Psoas muscle (tissue), 8 donors: ENCODE measurements around the gene KIF20B. TPM values are rescaled to one million over a fixed set of nuclear protein-coding genes. Genes with fewer than 3 reads are reported as not detected.

Source experiments
- ATAC-seq, 4 donors: fragments of 200-7000 bp; cut with Tn5 transposase; one replicate each; pipeline ENCODE4 v1.9.1; 2020; ENCODE audit warnings: moderate library complexity in 3 of 4, mild to moderate bottlenecking in 2 of 4
- DNase-seq, 2 donors: peaks; one replicate each; pipeline ENCODE4 v3.0.0-alpha.2; 2020
- H3K27ac ChIP-seq: fragments of 200-600 bp; one replicate; pipeline ENCODE4 v1.8.0; 2022
- H3K27me3 ChIP-seq, 3 donors: fragments of 200-600 bp in 1 of 3; one replicate each; pipeline versions ENCODE4 v1.6.1 to v1.8.0; 2013 to 2022; ENCODE audit warnings: low read length in 2 of 3, mild to moderate bottlenecking in 2 of 3, moderate library complexity in 1 of 3; ENCODE audit not compliant: insufficient read depth in 3 of 3
- H3K36me3 ChIP-seq, 2 donors: fragments of 200-600 bp in 1 of 2; one replicate each; pipeline versions ENCODE4 v1.6.1 to v1.8.0; 2013 to 2022; ENCODE audit warnings: low read depth in 1 of 2, mild to moderate bottlenecking in 1 of 2, moderate library complexity in 1 of 2; ENCODE audit not compliant: insufficient read depth in 1 of 2
- H3K4me1 ChIP-seq: fragments of 200-600 bp; one replicate; pipeline ENCODE4 v1.8.0; 2022
- H3K4me3 ChIP-seq: fragments of 200-600 bp; one replicate; pipeline ENCODE4 v1.8.0; 2022; ENCODE audit warnings: mild to moderate bottlenecking
- H3K9me3 ChIP-seq: fragments of 200-600 bp; one replicate; pipeline ENCODE4 v1.8.0; 2022
- CTCF ChIP-seq: fragments of 200-600 bp; IDR thresholded peaks from one replicate; pipeline ENCODE4 v1.8.0; 2022; ENCODE audit warnings: antibody characterized with exemption
- whole genome bisulfite sequencing, 3 donors: extraction: QIAGEN DNeasy Blood & Tissue Kit; methylation state at CpG; one replicate each; pipeline versions ENCODE4 v1.1.6 to v1.1.7; 2013; 5-methylcytosine and 5-hydroxymethylcytosine counted together
- intact Hi-C, 2 donors: fragments of 100-400 bp; cut with DNase I; formaldehyde crosslinking; loops; one replicate each; pipeline versions ENCODE4 v1.11.0 to v1.14.2; 2022
- polyA plus RNA-seq, 3 donors: library from polyadenylated mRNA; stranded (reverse); fragments of 200-250 nt; gene quantifications; one replicate each; pipeline ENCODE4 v1.2.3, GENCODE V29; 2013
- total RNA-seq, 4 donors: library from RNA; stranded (reverse); fragmentation: NEBNext Ultra II Directional in 2 of 4; extraction: Animal tissue kit (Norgen Biotek cat#: 25700) in 2 of 4; gene quantifications; one replicate each; pipeline versions ENCODE4 v1.2.1 to v1.2.4, GENCODE V29; 2021 to 2023
- donor health status: healthy with polysubstance abuse.
- donor health status: DM: no; HTN: no; CAD: no; lungs with moderate emphysema.
- donor health status: Bipolar disorder and iron deficiency.
- donor health status: healthy.
- donor health status: DM: yes; HTN: yes; CAD: no.
- donor health status: DM: no; HTN: no; CAD: no.
- donor health status: DM: no; HTN: no; CAD: no.
- donor health status: DM: yes; HTN: yes; CAD: no.

KIF20B gene
- total and polyA plus RNA-seq, 7 donors: 0.18 to 0.84 (median 0.57) TPM

DNA sequence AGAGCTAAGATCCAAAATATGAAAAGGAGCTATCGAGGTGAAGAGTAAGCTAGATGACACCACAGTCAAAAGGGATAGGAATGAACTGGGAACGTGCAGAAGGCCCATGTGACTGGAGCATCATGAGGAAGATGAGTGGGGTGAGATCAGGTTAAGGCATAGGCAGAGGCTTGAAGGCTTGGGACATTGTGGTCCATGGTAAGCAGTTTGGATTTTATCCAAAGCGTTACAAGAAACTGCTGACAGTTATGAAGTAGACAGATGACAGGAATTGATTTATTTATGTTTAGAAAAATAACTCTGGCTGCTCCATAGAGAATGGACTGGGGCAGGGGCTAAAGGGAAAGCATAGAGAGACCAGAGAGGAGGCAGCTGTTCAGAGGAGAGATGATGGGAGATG lies 38.2 kb upstream of the KIF20B start:
- H3K9me3 ChIP-seq: no peaks in the 10 kb centered on the region
- peaks cover 24% of the 10 kb centered on the region for H3K4me1 ChIP-seq
- no peaks in the 10 kb centered on the region for H3K27me3 ChIP-seq
- peak overlapping the region; percentile 7 for H3K27ac ChIP-seq
- no peak for DNase-seq
- H3K4me3 ChIP-seq: no peak overlapping the region
- intact Hi-C loops: loop anchor here in 1 of 2 donors (5.0 kb wide), 1 partner anchor 506 kb away; no protein-coding TSS in a partner anchor
- no peak for TF ChIP-seq CTCF
- peak; percentile 66 to 95 (median 91) for ATAC-seq
- no peaks in the 10 kb centered on the region for H3K36me3 ChIP-seq
- WGBS, 3 donors: 23 to 40% (median 24%) methylated on average over 3 of the region's 3 CpGs

DNA sequence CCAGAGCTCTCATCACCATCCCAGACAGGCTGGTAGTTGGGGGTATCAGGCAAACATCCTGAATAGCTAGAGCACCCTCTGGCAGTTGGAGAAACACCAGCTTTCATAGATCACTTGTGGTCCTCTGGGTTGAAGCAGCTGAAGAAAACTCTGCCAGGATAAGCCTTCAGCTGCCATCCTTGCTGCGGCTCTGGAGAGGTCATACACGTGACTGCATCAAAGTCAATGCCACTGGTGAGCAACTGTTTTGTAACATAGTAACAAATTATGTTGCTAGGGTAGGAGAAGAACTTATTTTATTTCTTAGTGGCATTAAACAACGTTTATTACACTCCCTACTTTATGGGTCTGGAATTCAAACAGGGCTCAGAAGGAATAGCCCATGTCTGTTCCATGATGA lies 37.2 kb upstream of the KIF20B start:
- no peak for TF ChIP-seq CTCF
- peak; percentile 78 to 85 (median 84) for ATAC-seq
- Histone ChIP-seq H3K36me3 (no peaks in the 10 kb centered on the region), H3K27me3 (no peaks in the 10 kb centered on the region), H3K9me3 (no peaks in the 10 kb centered on the region), H3K4me3 (no peak overlapping the region), H3K4me1 (peaks cover 21% of the 10 kb centered on the region), H3K27ac (peak overlapping the region; percentile 25)
- 21 to 30% (median 22%) methylated on average over 3 of the region's 3 CpGs for WGBS, 3 donors
- intact Hi-C loops: loop anchor here in 1 of 2 donors (5.0 kb wide), 1 partner anchor 507 kb away; no protein-coding TSS in a partner anchor
- peak; percentile 19 to 51 for DNase-seq

DNA sequence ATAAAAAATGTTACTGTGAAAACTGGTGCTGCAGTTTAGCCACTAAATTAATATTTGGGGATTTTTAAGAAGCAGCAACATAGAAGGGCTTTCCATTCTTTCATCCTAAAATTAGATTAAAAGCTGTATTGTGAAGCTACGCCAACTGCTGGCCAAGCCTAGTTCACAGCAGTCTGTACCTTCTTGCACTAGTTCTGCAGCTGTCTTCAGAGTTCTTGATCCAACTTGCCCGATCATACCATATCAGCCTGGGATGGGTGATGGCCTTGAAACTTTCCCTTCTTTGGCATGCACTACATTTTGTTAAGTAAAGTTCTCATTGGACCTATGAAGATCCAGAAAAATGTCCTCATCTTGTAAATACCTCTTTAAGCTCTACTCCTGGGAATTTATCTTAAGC lies 36.1 kb upstream of the KIF20B start:
- DNase-seq (no peak), ATAC-seq (peak in 1 of 4 donors; percentile 35)
- no peaks in the 10 kb centered on the region for H3K36me3 ChIP-seq
- intact Hi-C loops: no loop called here
- H3K4me3 ChIP-seq: no peak overlapping the region
- 39 to 67% (median 50%) methylated on average over 2 of the region's 2 CpGs for WGBS, 3 donors
- H3K4me1 ChIP-seq: peaks cover 17% of the 10 kb centered on the region
- no peak overlapping the region for H3K27ac ChIP-seq
- no peaks in the 10 kb centered on the region for H3K27me3 ChIP-seq
- TF ChIP-seq CTCF: no peak
- H3K9me3 ChIP-seq: no peaks in the 10 kb centered on the region

DNA sequence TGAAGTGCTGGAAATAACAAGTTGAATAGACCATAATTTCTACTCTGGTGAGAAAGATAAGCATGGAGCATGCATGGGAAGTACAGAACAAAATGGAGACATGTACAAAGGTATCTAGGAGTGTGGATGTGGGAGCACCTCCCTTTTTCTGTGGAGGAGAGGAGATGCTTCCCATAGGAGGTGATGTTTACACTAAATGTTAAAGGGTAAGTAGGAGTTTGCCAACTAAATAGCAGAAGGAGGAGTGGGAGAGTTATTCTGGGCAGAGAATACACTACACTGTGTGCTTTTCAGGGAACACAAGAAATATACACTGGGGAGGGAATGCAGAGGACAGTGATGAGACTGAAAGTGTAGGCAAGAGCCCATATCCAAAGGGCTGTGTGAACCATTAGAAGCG lies 35.3 kb upstream of the KIF20B start:
- TF ChIP-seq CTCF: no peak
- DNase-seq: no peak
- no peaks in the 10 kb centered on the region for H3K27me3 ChIP-seq
- intact Hi-C loops: no loop called here
- no peaks in the 10 kb centered on the region for H3K36me3 ChIP-seq
- no peak for ATAC-seq
- H3K27ac ChIP-seq: no peak overlapping the region
- WGBS, 3 donors: 96 to 98% (median 97%) methylated on average over 1 of the region's 1 CpG
- no peaks in the 10 kb centered on the region for H3K9me3 ChIP-seq
- H3K4me3 ChIP-seq: no peak overlapping the region
- H3K4me1 ChIP-seq: peaks cover 17% of the 10 kb centered on the region

- intact Hi-C loops: no loop called here
- H3K27ac ChIP-seq: no peak overlapping the region
Measured at GRCh38 chr10:89668386-89669071, 32.9 kb upstream of the KIF20B start.

More at GRCh38 chr10:89668386-89669071, 32.9 kb upstream of the KIF20B start:
- TF ChIP-seq CTCF: no peak
- no peak for ATAC-seq
- no peaks in the 10 kb centered on the region for H3K27me3 ChIP-seq
- peaks cover 15% of the 10 kb centered on the region for H3K4me1 ChIP-seq
- DNase-seq: no peak
- H3K36me3 ChIP-seq: no peaks in the 10 kb centered on the region
- H3K9me3 ChIP-seq: no peaks in the 10 kb centered on the region
- 72 to 85% (median 81%) methylated on average over 3 of the region's 3 CpGs for WGBS, 3 donors
- H3K4me3 ChIP-seq: no peak overlapping the region
